HG03342 (cell line): Measurements from ENCODE around the gene TNS3.

ENCODE experiments used
- ATAC-seq: cut with Tn5 transposase; IDR thresholded peaks from one replicate; pipeline ENCODE4 v1.9.1; 2021; ENCODE audit warnings: mild to moderate bottlenecking, moderate library complexity; ENCODE audit not compliant: unreplicated experiment

Gene TNS3

GRCh38 chr7:47583739-47584535 lies 2.0 kb upstream of the TNS3 start:
- no peak for ATAC-seq

GRCh38 chr7:47582764-47583738 lies 1.1 kb upstream of the TNS3 start:
- no peak for ATAC-seq

- ATAC-seq = no peak
Observed at GRCh38 chr7:47581438-47581803, 490 bp downstream of the TNS3 start.

DNA sequence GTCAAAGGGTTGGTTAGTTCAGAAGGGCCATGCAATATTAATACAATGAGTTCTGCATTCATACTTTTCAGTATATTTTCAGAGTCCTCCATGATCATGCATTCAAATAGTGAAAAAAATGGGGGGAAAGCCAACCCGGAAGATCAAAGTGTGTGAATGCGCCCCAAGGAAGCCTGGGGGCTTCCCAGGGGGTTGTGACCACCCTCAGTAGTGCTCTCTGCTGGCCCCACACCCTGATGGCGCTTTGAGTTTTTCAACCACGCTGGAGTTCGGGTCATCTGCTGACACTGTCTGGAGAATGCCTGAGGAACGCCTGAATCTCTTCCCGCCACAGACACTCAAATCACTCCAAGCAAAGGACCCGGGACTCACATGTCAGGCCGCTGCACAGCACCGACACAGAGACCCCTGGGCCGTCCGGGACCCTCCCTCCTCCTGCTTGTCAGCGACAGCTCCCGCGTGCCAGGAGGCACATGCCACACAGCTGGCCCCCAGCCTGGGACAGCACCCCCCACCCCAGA lies 1.0 kb downstream of the TNS3 start:
- ATAC-seq = no peak

GRCh38 chr7:47580175-47580706 lies 1.7 kb downstream of the TNS3 start:
- ATAC-seq = no peak

DNA sequence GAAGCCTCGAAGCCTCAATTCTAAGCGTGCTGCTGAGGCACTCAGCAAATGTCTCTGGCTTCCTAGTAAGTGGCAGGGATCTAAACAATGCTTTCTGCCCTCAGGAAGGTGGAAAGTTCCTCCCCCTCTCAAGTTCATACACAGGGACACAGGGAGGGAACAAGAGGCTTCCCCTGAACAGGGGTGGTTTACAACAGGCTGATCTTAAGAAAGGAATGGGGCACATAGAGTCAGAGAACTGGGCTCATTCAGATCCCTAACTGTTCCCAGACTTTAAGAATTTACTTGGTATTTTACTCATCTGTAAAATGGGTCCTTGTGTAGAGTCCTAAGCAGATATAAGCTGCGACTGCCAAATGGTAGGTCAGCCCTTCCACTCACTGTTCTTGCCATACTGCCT lies 2.5 kb downstream of the TNS3 start:
- ATAC-seq = no peak

DNA sequence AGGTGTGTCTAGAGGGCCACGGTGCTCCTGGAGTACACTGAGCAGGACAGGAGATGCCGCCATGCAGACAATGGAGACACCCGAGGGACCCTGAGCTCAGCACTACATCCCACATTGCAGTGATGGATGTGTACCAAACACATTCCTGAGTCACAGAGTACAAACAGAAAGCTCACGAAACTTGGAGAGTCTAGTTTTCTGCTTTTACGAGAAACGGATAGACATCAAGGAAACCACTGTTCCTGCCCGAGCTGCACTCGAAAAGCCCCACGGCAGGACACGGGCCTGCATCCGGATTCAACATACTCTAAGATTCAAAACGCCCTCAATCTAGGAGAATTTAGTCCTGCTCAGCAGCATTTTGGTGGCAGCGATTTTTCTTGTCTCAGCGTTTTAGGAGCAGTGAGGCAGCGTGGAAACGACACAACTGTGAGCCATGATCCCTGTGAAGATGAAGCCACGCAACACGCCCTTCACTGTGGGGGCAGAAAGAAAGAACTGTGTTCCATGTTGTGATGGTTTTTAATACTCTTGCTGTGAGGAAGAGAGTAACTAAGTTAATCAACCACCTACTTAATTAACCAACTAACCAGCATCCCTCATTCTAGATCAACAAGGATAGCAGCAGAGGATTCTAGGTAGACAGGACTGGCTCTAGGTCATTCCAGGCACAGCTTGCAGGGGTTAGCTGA lies 3.2 kb downstream of the TNS3 start:
- no peak for ATAC-seq

DNA sequence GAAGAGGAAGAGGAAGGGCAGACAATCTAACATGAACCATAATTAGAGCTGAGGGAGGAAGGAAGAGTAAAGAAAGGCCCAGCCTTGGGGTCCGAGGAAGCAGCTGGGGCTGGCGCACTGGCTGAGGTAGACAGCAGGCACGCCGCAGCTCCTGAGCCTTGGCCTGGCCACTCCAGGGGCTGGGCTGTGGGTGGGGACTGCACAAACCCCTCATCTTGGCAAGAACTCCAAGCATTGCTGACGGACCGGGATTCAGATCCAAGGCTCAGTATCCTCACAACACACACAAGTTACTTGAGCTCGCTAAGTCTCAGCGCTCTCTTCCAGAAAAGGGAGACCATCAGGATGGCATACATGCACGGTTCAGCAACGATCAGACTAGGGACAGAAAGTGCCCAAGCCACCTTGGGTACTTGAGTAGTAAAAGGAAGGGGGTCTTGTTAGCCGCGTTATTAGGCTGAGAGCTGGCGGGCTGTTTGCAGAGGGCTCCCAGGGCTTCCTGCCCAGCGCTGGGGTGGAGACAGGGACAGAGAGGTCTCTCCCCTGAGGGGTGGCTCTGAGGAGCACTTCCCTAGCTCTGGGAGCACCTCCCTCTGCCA lies 4.5 kb downstream of the TNS3 start:
- ATAC-seq = no peak

GRCh38 chr7:47576866-47577306 lies 5.0 kb downstream of the TNS3 start:
- no peak for ATAC-seq

DNA sequence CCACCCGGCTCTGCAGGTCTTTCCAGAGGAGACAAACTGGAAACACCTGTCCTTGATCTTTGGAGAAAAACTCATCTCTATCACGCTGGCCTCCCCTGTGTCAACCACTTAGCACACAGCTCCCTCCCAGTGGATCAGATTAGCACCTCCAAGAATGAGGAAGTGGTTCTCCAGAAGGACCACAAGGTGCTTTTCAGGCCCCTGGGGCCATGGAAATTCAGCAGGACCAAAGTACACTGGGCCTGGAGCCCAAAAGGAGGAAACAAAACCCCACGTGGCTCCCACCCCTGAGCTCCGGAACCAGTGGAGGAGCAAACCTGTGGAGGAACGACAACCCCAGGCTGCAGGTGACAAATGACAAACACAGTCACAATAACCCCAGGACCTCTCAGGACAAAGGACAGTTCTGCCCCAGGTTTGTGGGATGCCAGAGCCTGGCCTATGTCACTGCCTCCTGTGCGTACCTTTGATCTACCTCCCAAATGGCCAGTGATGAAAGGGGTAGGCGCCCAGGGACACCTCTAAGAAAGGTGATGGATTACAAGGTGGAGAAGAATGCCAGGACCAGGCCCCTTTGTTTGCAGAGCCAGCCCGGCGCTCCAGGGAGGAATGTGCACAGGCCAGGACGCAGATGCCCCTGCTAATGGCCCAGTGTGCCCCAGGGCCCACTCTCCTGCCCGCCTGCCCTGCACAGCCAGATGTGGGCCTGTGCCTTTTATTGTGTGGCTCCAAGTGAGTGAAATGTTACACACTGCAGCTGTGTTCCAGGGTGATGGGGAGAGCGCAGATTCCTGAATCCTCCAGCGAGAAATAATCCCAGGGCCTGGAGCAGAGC lies 5.7 kb downstream of the TNS3 start:
- no peak for ATAC-seq

DNA sequence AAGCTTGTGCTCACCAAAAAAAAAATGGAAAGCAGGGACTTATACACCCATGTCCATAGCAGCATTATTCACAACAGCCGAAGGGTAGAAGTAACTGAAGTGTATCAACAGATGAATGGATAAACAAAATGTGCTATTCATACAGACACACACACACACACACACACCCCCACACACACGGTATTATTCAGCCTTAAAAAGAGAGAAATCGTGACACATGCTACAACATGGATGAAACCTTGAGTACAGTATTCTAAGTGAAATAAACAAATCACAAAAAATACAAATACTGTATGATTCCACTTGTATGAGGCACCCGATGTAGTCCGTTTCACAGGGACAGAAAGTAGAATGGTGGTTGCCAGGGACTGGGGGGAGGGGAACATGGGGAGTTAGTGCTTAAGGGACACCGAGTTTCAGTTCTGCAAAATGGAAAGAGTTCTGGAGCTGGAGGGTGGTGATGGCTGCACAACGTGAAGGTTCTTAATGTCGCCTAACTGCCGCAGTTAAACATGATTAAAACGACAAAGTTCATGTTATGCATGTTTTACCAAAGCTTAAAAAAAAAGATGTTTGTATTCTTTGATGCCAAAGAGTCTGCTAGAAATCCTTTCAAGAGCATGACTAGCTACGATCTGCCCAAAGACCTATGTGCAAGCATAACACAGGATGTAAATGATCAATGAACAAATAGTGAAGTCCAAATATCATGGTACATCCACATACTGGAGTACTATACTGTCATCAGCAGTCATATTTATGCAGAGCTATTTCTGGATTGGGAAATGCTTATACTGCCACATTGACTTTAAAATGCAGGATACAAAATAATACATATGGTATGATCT lies 7.2 kb downstream of the TNS3 start:
- ATAC-seq = peak; percentile 92

- no peak for ATAC-seq
Observed at GRCh38 chr7:47573758-47574481, 8.0 kb downstream of the TNS3 start.

DNA sequence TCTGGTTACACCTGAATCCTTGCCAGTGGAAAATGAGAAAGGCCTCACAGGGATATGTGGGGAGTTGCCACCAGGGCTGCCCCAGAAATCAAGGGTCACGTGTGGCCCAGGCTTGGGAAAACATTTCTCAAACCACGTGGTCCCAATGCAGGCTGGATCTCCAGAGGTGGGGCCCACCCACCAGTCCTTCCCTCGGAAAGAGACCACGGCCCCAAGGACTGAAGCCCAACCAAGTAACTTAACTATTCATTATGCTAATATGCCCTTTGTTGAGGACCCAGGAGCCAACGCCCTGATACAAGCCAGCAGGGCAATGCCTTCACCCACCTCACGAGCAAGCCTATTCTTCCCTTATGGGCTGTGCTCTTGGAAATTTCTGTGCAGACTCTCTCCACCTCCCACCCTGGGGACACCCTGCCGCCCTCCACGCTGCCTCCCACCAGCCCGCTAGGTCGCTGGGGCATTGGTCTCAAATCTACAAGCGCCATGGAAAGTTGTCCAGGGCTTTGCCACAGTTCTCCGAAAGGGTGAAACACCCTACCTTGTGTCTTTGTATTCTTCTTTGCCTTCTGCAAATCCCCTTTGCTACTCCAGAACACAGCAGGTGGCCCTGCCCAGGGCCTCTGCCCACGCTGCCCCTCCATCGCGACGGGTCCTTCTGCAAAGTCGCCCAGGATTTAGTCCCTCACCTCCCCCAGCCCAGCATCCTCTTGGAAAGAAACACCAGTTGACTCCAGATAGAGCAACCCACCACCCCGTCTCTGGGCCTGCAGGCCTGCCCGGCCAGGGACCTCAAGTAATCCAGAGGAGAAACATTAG lies 8.8 kb downstream of the TNS3 start:
- no peak for ATAC-seq

DNA sequence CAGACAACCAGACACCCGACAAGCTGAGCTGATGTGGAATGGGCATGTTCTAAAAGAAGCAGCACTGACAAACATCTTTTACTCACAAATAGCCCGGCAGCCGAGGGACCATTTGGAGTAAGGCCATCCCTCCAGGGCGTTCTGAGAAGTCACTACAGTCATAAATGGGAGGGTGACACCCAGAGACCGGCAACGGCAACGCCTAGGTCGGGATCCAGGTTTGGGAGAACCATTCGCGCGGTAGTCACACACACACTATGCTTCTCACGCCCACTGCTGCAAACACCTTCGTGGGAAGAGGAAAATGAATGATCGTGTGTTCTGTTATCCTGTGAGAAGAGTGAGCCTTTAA lies 9.8 kb downstream of the TNS3 start:
- ATAC-seq = no peak

DNA sequence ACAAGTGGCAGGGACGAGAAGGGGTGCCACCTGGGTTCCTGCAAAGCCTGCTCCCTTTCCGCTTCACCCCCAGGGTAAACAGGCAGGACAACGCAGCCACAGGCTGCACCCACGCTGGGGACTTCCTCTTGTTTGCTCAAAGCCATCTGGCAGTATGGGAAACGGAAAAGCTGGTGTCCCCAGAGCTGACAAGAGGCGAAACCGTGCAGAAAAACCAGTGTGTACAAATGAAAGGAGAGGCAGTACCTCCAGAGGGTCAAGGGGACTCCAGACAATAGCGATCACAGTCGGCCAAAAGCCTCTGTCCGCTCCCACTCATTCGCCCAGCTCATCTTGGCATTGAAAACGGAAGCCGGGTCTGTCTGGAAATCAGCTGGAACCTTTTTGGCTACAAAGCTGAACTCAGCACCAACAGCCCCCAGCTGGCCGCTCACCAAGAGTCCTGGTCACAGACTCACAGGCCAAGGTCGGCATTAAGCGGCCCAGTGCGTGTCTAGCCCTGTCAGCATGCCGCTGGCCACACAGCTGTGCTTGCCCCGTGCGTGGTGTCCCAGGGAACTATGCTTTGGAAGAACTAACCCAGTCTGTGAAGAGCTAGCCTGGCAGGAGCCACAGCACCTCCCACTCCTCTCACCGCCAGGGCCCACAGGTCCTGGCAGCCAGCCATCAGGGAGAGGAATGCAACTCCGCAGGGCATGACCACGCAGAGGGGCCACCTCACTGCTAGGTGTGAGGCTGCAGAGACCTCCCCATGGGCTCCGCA lies 10.4 kb downstream of the TNS3 start:
- ATAC-seq = no peak

- no peak for ATAC-seq
Observed at GRCh38 chr7:47570649-47571050, 11.3 kb downstream of the TNS3 start.
